H9 (cell line): Measurements from ENCODE around the gene COL3A1. TPM values are rescaled to one million over a fixed set of nuclear protein-coding genes. Genes with fewer than 3 reads are reported as not detected.

Experiments
- DNase-seq: peaks from one replicate; pipeline ENCODE4 v3.0.0-alpha.2; 2017
- H2AFZ ChIP-seq: one replicate; pipeline ENCODE4 v1.6.1; 2013; ENCODE audit warnings: mild to moderate bottlenecking, low read length, control low read depth, moderate library complexity
- H2AK5ac ChIP-seq: 2 replicates; pipeline ENCODE4 v1.6.1; 2013; ENCODE audit warnings: low read length, control low read depth, mixed read lengths; ENCODE audit not compliant: insufficient read length
- H2BK120ac ChIP-seq: one replicate; pipeline ENCODE4 v1.6.1; 2013; ENCODE audit warnings: low read depth, mild to moderate bottlenecking, low read length, control low read depth, inconsistent platforms; ENCODE audit not compliant: poor library complexity, severe bottlenecking
- H2BK12ac ChIP-seq: 2 replicates; pipeline ENCODE4 v1.6.1; 2013; ENCODE audit warnings: low read length, control low read depth, mixed read lengths, low read depth; ENCODE audit not compliant: insufficient read length
- H2BK15ac ChIP-seq: 2 replicates; pipeline ENCODE4 v1.6.1; 2013; ENCODE audit warnings: low read depth, low read length, control low read depth
- H2BK20ac ChIP-seq: one replicate; pipeline ENCODE4 v1.6.1; 2013; ENCODE audit warnings: low read depth, mild to moderate bottlenecking, low read length, control low read depth, inconsistent platforms; ENCODE audit not compliant: poor library complexity, severe bottlenecking
- H2BK5ac ChIP-seq: 2 replicates; pipeline ENCODE4 v1.6.1; 2013; ENCODE audit warnings: low read length, control low read depth, mixed read lengths; ENCODE audit not compliant: insufficient read length
- H3K14ac ChIP-seq: 2 replicates; pipeline ENCODE4 v1.6.1; 2013; ENCODE audit warnings: low read length, control low read depth; ENCODE audit not compliant: insufficient read depth
- H3K18ac ChIP-seq: 2 replicates; pipeline ENCODE4 v1.6.1; 2013; ENCODE audit warnings: low read depth, mild to moderate bottlenecking, mixed read lengths, low read length, control low read depth; ENCODE audit not compliant: insufficient read length
- H3K23ac ChIP-seq: 2 replicates; pipeline ENCODE4 v1.6.1; 2013; ENCODE audit warnings: low read length, control low read depth, mixed read lengths, low read depth; ENCODE audit not compliant: insufficient read length
- H3K23me2 ChIP-seq: 2 replicates; pipeline ENCODE4 v1.6.1; 2013; ENCODE audit warnings: low read depth, mild to moderate bottlenecking, mixed read lengths, low read length, control low read depth; ENCODE audit not compliant: insufficient read length, poor library complexity, severe bottlenecking
- H3K27ac ChIP-seq: 2 replicates; pipeline ENCODE4 v1.5.1; 2013; ENCODE audit warnings: low read length, control low read depth, mixed read lengths, low read depth; ENCODE audit not compliant: insufficient read length
- H3K27me3 ChIP-seq: 2 replicates; pipeline ENCODE4 v1.6.1; 2013; ENCODE audit warnings: low read length, control low read depth, inconsistent platforms; ENCODE audit not compliant: insufficient read depth
- H3K4ac ChIP-seq: 2 replicates; pipeline ENCODE4 v1.6.1; 2013; ENCODE audit warnings: low read depth, mild to moderate bottlenecking, control low read depth, inconsistent platforms, low read length, moderate library complexity
- H3K4me1 ChIP-seq: 2 replicates; pipeline ENCODE4 v1.6.1; 2013; ENCODE audit warnings: low read length, control low read depth, inconsistent platforms; ENCODE audit not compliant: insufficient read depth
- H3K4me2 ChIP-seq: 2 replicates; pipeline ENCODE4 v1.6.1; 2013; ENCODE audit warnings: low read length, control low read depth, mixed read lengths; ENCODE audit not compliant: insufficient read length, insufficient read depth
- H3K56ac ChIP-seq: 2 replicates; pipeline ENCODE4 v1.6.1; 2013; ENCODE audit warnings: low read depth, mild to moderate bottlenecking, mixed read lengths, low read length, control low read depth; ENCODE audit not compliant: insufficient read length
- H3K79me1 ChIP-seq: 2 replicates; pipeline ENCODE4 v1.6.1; 2013; ENCODE audit warnings: low read depth, mild to moderate bottlenecking, moderate library complexity, low read length, control low read depth, inconsistent platforms; ENCODE audit not compliant: insufficient read depth, poor library complexity, severe bottlenecking
- H3K79me2 ChIP-seq: 2 replicates; pipeline ENCODE4 v1.6.1; 2013; ENCODE audit warnings: low read length, control low read depth, inconsistent platforms; ENCODE audit not compliant: insufficient read depth
- H3K9ac ChIP-seq: 2 replicates; pipeline ENCODE4 v1.6.1; 2013; ENCODE audit warnings: low read length, control low read depth, mixed read lengths; ENCODE audit not compliant: insufficient read length; ENCODE audit errors: extremely low read depth
- H3K9me3 ChIP-seq: one replicate; pipeline ENCODE4 v1.6.1; 2013; ENCODE audit warnings: low read depth, low read length, inconsistent platforms; ENCODE audit not compliant: control insufficient read depth
- H3T11ph ChIP-seq: one replicate; pipeline ENCODE4 v1.6.1; 2013; ENCODE audit warnings: mild to moderate bottlenecking, low read length, control low read depth, inconsistent platforms
- H4K20me1 ChIP-seq: one replicate; pipeline ENCODE4 v1.6.1; 2013; ENCODE audit not compliant: control insufficient read depth, insufficient read length, insufficient read depth
- H4K5ac ChIP-seq: 2 replicates; pipeline ENCODE4 v1.6.1; 2013; ENCODE audit warnings: low read depth, mild to moderate bottlenecking, mixed read lengths, low read length, control low read depth; ENCODE audit not compliant: insufficient read length
- H4K8ac ChIP-seq: replicated peaks from 2 replicates; pipeline ENCODE4 v1.6.1; 2013; ENCODE audit warnings: low read length, control low read depth, mixed read lengths, low read depth; ENCODE audit not compliant: insufficient read length
- H4K91ac ChIP-seq: 2 replicates; pipeline ENCODE4 v1.6.1; 2013; ENCODE audit warnings: low read depth, mild to moderate bottlenecking, moderate library complexity, mixed read lengths, low read length, control low read depth; ENCODE audit not compliant: insufficient read length
- H3K27ac Mint-ChIP-seq, 3 experiments: 2 replicates in 2 of 3; 3 replicates in 1 of 3; pipeline ENCODE4 v1.8.0; 2020 to 2021; ENCODE audit warnings: mixed read lengths in 3 of 3, mild to moderate bottlenecking in 1 of 3, moderate library complexity in 1 of 3
- H3K27me3 Mint-ChIP-seq: 2 replicates; pipeline ENCODE4 v1.8.0; 2021; ENCODE audit warnings: low read depth, mild to moderate bottlenecking, moderate library complexity, mixed read lengths
- H3K36me3 Mint-ChIP-seq, 3 experiments: 2 replicates in 2 of 3; 3 replicates in 1 of 3; pipeline ENCODE4 v1.8.0; 2020 to 2021; ENCODE audit warnings: low read depth in 3 of 3, mixed read lengths in 3 of 3; ENCODE audit not compliant: insufficient read depth in 1 of 3
- H3K4me1 Mint-ChIP-seq, 2 experiments: 2 replicates each; pipeline ENCODE4 v1.8.0; 2020; ENCODE audit warnings: mixed read lengths in 2 of 2
- H3K4me3 Mint-ChIP-seq, 2 experiments: 2 replicates in 1 of 2; 3 replicates in 1 of 2; pipeline ENCODE4 v1.8.0; 2020 to 2021; ENCODE audit warnings: mild to moderate bottlenecking in 2 of 2, mixed read lengths in 2 of 2, moderate library complexity in 1 of 2
- H3K9me3 Mint-ChIP-seq, 2 experiments: 2 replicates in 1 of 2; 3 replicates in 1 of 2; pipeline ENCODE4 v1.8.0; 2020; ENCODE audit warnings: mild to moderate bottlenecking in 2 of 2, mixed read lengths in 2 of 2, moderate library complexity in 1 of 2
- WGBS: extraction: QIAGEN DNeasy Blood & Tissue Kit; methylation state at CpG from one replicate; pipeline ENCODE4 v1.1.7; 2013; ENCODE audit warnings: missing lambda C conversion rate, low lambda C conversion rate, mixed read lengths; ENCODE audit not compliant: insufficient read length; ENCODE audit errors: extremely low coverage; 5-methylcytosine and 5-hydroxymethylcytosine counted together
- total RNA-seq: library from RNA; stranded (reverse); gene quantifications from 2 replicates; pipeline ENCODE4 v1.2.1, GENCODE V29; 2021
- TF ChIP-seq, protein P1 (sequence below): fragments of 200-600 bp; sonication (generic); conservative IDR thresholded peaks from 3 replicates; pipeline ENCODE4 v1.8.0; 2021; ENCODE audit warnings: antibody characterized with exemption, mild to moderate bottlenecking

The COL3A1 gene
- total RNA-seq, 1 experiment from 2014 or later, result not detected

DNA sequence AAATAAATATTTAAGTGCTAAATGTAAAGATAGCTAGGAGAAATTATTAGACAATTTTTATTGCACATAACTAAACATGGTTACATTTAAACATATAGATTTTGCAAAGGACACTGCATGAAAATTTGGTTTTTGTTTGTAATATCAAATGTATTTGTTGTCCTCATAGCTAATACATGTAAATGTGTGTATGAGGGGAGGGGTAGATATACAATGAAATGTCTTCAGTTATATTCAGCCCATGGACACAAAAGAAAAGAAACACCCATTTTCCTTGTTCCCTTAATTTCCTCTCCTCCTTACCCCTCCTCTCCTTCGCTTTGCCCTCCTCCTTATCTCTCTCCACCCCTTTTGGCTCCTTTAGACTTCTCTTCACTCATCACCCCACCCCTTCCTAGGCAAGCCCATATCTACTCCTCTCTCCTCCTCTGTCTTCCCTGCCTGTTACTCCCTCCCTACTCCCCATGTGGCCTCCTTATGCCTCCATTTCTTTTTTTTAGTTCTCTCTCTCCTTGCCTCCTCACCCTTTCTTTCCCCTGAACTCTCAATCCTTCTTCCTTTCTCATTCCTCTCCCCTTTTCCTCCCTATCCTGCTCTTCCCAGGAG, 1.4 kb downstream of the COL3A1 start:
- peaks cover 4% of the 10 kb centered on the region in 2 experiments; a peak in 3 of 4 replicates for H3K4me1 Mint-ChIP-seq
- Histone ChIP-seq H3K18ac (no peak overlapping the region), H3K27ac (no peak overlapping the region), H4K5ac (no peak overlapping the region), H3K9me3 (no peaks in the 10 kb centered on the region), H3K56ac (no peak overlapping the region), H2BK12ac (no peak overlapping the region), H2BK15ac (no peak overlapping the region), H3K79me2 (no peaks in the 10 kb centered on the region), H3K14ac (no peak overlapping the region), H3K4me2 (no peak overlapping the region), H2BK5ac (no peak overlapping the region), H3K27me3 (no peaks in the 10 kb centered on the region), H2BK120ac (no peak overlapping the region), H3K23me2 (no peaks in the 10 kb centered on the region), H2AFZ (no peak overlapping the region), H2AK5ac (no peak overlapping the region), H3K4me1 (no peaks in the 10 kb centered on the region; the same call in 1 of the 2 replicates), H3K79me1 (no peaks in the 10 kb centered on the region), H3T11ph (no peak overlapping the region), H4K8ac (no peak overlapping the region), H4K91ac (no peak overlapping the region), H3K4ac (no peak overlapping the region), H3K23ac (no peak overlapping the region), H4K20me1 (no peaks in the 10 kb centered on the region), H3K9ac (no peak overlapping the region), H2BK20ac (no peak overlapping the region)
- WGBS, result no CpG with 5 or more reads among the region's 1 CpG
- H3K4me3 Mint-ChIP-seq, result no peak overlapping the region
- peak overlapping the region in 2 of 3 experiments; percentile 8 to 39; a peak in 3 of 7 replicates for H3K27ac Mint-ChIP-seq
- no peaks in the 10 kb centered on the region for H3K36me3 Mint-ChIP-seq
- DNase-seq, result peak; percentile 31
- TF ChIP-seq, protein P1, sequence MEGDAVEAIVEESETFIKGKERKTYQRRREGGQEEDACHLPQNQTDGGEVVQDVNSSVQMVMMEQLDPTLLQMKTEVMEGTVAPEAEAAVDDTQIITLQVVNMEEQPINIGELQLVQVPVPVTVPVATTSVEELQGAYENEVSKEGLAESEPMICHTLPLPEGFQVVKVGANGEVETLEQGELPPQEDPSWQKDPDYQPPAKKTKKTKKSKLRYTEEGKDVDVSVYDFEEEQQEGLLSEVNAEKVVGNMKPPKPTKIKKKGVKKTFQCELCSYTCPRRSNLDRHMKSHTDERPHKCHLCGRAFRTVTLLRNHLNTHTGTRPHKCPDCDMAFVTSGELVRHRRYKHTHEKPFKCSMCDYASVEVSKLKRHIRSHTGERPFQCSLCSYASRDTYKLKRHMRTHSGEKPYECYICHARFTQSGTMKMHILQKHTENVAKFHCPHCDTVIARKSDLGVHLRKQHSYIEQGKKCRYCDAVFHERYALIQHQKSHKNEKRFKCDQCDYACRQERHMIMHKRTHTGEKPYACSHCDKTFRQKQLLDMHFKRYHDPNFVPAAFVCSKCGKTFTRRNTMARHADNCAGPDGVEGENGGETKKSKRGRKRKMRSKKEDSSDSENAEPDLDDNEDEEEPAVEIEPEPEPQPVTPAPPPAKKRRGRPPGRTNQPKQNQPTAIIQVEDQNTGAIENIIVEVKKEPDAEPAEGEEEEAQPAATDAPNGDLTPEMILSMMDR, result no peak
- H3K27me3 Mint-ChIP-seq, result no peaks in the 10 kb centered on the region
- no peaks in the 10 kb centered on the region for H3K9me3 Mint-ChIP-seq
